Aorta (tissue), 5 donors: ENCODE results near the gene C1orf74. TPM values are rescaled to one million over a fixed set of nuclear protein-coding genes. Genes with fewer than 3 reads are reported as not detected.

Source experiments
- ATAC-seq: fragments of 200-7000 bp; cut with Tn5 transposase; one replicate; pipeline ENCODE4 v1.9.1; 2022; ENCODE audit warnings: moderate library complexity; ENCODE audit not compliant: low FRiP score
- DNase-seq, 2 donors: peaks; one replicate each; pipeline ENCODE4 v3.0.0-alpha.2; 2020
- H3K27ac ChIP-seq, 2 donors: one replicate each; pipeline ENCODE4 v1.5.1; 2013; ENCODE audit warnings: low read length in 2 of 2, mild to moderate bottlenecking in 2 of 2, moderate library complexity in 2 of 2, control low read depth in 1 of 2, inconsistent platforms in 1 of 2, low read depth in 1 of 2
- H3K27me3 ChIP-seq, 2 donors: one replicate each; pipeline ENCODE4 v1.6.1; 2013; ENCODE audit warnings: control low read depth in 1 of 2, low read length in 1 of 2, mild to moderate bottlenecking in 1 of 2, moderate library complexity in 1 of 2; ENCODE audit not compliant: insufficient read depth in 2 of 2, control insufficient read depth in 1 of 2
- H3K36me3 ChIP-seq, 2 donors: one replicate each; pipeline ENCODE4 v1.6.1; 2013; ENCODE audit warnings: control low read depth in 1 of 2, low read length in 1 of 2, mild to moderate bottlenecking in 1 of 2; ENCODE audit not compliant: insufficient read depth in 2 of 2, control insufficient read depth in 1 of 2
- H3K4me1 ChIP-seq, 2 donors: one replicate each; pipeline ENCODE4 v1.6.1; 2013; ENCODE audit warnings: low read length in 2 of 2, control low read depth in 1 of 2, mild to moderate bottlenecking in 1 of 2, moderate library complexity in 1 of 2; ENCODE audit not compliant: insufficient read depth in 2 of 2, control insufficient read depth in 1 of 2
- H3K4me3 ChIP-seq, 2 donors: one replicate each; pipeline ENCODE4 v1.5.1; 2013; ENCODE audit warnings: low read length in 2 of 2, control low read depth in 1 of 2, mild to moderate bottlenecking in 1 of 2
- H3K9me3 ChIP-seq: one replicate; pipeline ENCODE4 v1.6.1; 2013; ENCODE audit warnings: mild to moderate bottlenecking, low read length; ENCODE audit not compliant: control insufficient read depth
- WGBS, 2 donors: extraction: QIAGEN DNeasy Blood & Tissue Kit; methylation state at CpG; one replicate each; pipeline ENCODE4 v1.1.7; 2013; 5-methylcytosine and 5-hydroxymethylcytosine counted together
- intact Hi-C, 2 donors: fragments of 100-400 bp; cut with DNase I; formaldehyde crosslinking; loops; one replicate each; pipeline versions ENCODE4 v1.14.2 to v1.15.0; 2022
- polyA plus RNA-seq, 2 donors: library from polyadenylated mRNA; stranded (reverse); fragments of 200-250 nt; gene quantifications; one replicate each; pipeline ENCODE4 v1.2.3, GENCODE V29; 2013
- total RNA-seq, 2 donors: library from RNA; stranded (reverse); fragmentation: NEBNext Ultra II Directional; extraction: Animal tissue kit (Norgen Biotek cat#: 25700); gene quantifications; one replicate each; pipeline ENCODE4 v1.2.1, GENCODE V29; 2021
- donor health status: healthy with polysubstance abuse.
- donor health status: Bipolar disorder and iron deficiency.
- donor health status: DM: no; HTN: no; CAD: no.
- donor health status: DM: no; HTN: no; CAD: no.
- donor health status: DM: yes; HTN: yes; CAD: no.

Gene C1orf74
- total and polyA plus RNA-seq, 4 donors = 0.69 to 1.6 (median 0.93) TPM

DNA sequence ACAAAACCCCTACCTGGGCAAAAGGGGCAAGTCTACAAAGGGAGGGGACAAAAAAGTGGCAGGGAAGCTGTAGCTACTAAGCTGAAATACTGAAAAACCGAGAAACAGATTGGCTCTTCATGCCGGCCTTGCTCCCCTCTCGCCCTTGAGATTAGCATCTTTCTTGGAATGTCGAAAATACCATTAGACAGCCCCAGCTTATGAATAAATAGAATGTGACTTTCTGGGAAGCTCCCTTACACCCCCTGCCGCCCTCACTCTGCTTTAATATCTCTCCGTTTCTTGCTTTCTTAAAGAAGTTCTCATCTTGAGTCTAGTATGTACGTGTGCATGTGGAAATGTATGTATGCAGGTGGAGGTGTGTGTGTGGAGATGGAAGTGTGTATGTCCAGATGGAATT lies 14.4 kb downstream of the C1orf74 start:
- ATAC-seq (peak; percentile 24), DNase-seq (no peak)
- Histone ChIP-seq H3K27ac (peak overlapping the region; percentile 78 to 97), H3K4me3 (no peak overlapping the region), H3K27me3 (no peaks in the 10 kb centered on the region), H3K4me1 (peaks cover 0 to 2% of the 10 kb centered on the region in 2 donors), H3K9me3 (no peaks in the 10 kb centered on the region), H3K36me3 (no peaks in the 10 kb centered on the region)
- intact Hi-C loops = no loop called here
- WGBS, 2 donors = 48 to 62% methylated on average over 7 of the region's 7 CpGs

DNA sequence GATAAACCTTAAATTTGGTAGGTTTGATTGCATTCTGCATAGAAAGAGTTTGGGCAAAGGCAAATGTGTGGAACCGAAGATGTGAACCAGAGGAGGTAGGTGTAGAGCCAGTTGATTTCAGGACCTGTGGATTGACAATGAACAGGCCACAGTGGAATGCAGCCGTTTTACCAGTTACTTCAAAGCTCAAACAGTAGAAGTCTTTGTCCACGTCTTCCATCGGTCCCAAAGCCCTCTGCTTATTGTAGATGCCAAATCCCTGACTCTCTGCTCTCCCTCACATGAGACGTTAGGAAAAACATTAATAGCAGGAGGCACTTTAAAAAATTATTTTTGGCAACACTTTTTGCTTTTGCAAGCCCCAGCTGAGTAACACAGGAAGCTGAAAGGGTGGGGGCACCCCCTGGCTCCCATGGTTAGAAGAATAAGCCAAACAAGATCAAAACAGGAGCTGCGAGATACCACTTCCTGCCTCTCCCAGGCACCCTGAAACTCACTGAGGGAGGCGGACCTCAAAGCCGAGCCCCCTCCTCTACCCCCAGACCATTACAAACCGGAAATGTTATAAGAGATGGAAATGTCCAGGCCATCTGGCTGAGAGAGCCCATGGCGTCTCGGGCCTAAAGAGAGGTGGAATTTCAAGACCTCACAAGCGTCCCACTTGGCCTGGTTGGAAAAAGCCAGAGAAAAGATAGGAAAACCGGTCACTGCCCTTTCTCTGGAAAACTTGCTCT lies 15.0 kb downstream of the C1orf74 start:
- H3K4me3 ChIP-seq = no peak overlapping the region
- H3K9me3 ChIP-seq = no peaks in the 10 kb centered on the region
- peak; percentile 88 for ATAC-seq
- 3% methylated on average over 13 of the region's 13 CpGs for WGBS, 2 donors
- peaks cover 0 to 2% of the 10 kb centered on the region in 2 donors for H3K4me1 ChIP-seq
- peak overlapping the region; percentile 78 to 97 for H3K27ac ChIP-seq
- H3K27me3 ChIP-seq = no peaks in the 10 kb centered on the region
- H3K36me3 ChIP-seq = no peaks in the 10 kb centered on the region
- peak; percentile 85 to 91 for DNase-seq
- intact Hi-C loops = no loop called here

- Histone ChIP-seq H3K4me1 (peaks cover 0 to 2% of the 10 kb centered on the region in 2 donors), H3K27ac (peak overlapping the region in 1 of 2 donors; percentile 33), H3K4me3 (no peak overlapping the region), H3K27me3 (no peaks in the 10 kb centered on the region), H3K9me3 (no peaks in the 10 kb centered on the region), H3K36me3 (no peaks in the 10 kb centered on the region)
- 89 to 95% methylated on average over 9 of the region's 9 CpGs for WGBS, 2 donors
- DNase-seq = no peak
- intact Hi-C loops = no loop called here
- ATAC-seq = no peak
These were observed 16.0 kb downstream of the C1orf74 start for GRCh38 chr1:209768354-209768774.

- no peak overlapping the region for H3K4me3 ChIP-seq
- H3K4me1 ChIP-seq = peaks cover 0 to 2% of the 10 kb centered on the region in 2 donors
- H3K27ac ChIP-seq = no peak overlapping the region
- intact Hi-C loops = no loop called here
- ATAC-seq = no peak
- no peaks in the 10 kb centered on the region for H3K36me3 ChIP-seq
- DNase-seq = no peak
- H3K9me3 ChIP-seq = no peaks in the 10 kb centered on the region
- no peaks in the 10 kb centered on the region for H3K27me3 ChIP-seq
These were observed 16.7 kb downstream of the C1orf74 start for GRCh38 chr1:209767706-209768105.

DNA sequence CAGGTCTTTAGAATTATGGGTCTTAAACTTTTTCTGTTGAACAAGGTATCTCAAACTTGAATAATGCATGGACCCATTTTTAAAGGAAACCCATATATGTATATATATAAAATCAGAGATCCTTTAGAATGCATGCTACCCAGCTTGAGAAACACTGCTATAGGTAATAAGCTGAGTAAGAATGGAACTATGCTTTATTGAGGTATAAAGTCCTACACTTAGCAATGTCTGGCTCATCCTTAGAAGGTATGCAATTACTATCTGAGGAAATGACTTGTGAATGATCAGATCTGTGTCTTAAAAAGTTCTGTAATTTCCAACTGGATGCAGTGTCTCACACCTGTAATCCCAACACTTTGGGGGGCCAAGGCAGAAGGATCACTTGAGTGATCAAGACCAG lies 17.3 kb downstream of the C1orf74 start:
- Histone ChIP-seq H3K9me3 (no peaks in the 10 kb centered on the region), H3K4me3 (no peak overlapping the region), H3K27me3 (no peaks in the 10 kb centered on the region), H3K4me1 (peaks cover 0 to 2% of the 10 kb centered on the region in 2 donors), H3K27ac (no peak overlapping the region), H3K36me3 (no peaks in the 10 kb centered on the region)
- ATAC-seq (no peak), DNase-seq (no peak)
- intact Hi-C loops = no loop called here

DNA sequence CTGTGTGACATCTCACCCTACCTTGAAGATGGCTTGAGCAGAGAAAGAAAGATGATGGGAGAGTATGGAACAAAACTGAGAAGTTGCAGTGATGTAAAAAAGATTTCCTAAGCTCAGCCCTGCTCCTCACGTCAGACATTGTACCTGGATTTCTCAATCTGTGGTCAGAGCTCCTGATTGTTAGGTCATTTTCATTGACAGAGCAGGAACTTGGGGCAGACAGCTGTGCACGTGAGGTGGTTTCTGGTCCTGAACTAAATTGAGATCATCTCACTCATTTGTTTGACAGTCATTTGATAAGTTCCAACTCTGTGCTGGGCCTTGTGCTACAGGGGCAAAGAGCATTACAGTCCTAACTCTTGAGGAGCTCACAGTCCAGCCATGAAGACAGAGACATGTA lies 18.3 kb downstream of the C1orf74 start:
- intact Hi-C loops = no loop called here
- Histone ChIP-seq H3K4me3 (no peak overlapping the region), H3K36me3 (no peaks in the 10 kb centered on the region), H3K27ac (no peak overlapping the region), H3K9me3 (no peaks in the 10 kb centered on the region), H3K27me3 (no peaks in the 10 kb centered on the region), H3K4me1 (peaks cover 0 to 2% of the 10 kb centered on the region in 2 donors)
- ATAC-seq (no peak), DNase-seq (no peak)
- 84 to 87% methylated on average over 2 of the region's 2 CpGs for WGBS, 2 donors

DNA sequence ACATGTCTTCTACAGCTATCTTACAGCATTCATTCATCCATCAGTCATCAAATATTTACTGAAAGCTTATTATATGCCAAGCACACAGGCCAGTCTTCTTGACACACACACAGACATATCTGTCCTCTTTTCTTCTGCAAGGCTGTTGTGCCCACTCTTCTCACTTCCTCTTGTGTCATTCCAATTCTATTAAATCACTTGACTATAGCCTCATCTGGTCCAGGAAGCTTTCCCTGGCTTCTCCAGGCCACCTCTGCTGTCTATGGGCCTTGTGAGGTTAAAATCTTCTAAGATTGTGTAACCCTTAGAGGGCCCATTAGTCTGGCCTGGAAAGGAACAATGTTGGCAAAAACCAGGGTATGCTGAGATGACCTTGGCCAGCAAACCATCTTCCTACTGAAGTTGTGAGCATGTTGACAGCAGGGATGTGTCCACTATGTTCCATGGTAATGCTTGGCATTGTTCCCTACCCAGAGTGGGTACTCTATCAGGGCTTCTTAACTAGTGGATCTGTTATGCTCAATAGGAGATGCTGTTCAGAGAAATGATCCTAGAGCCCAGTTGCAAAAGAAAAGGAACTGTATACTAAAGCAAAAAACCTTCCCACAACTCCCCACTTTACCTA lies 23.2 kb downstream of the C1orf74 start:
- H3K4me3 ChIP-seq = no peak overlapping the region
- no peaks in the 10 kb centered on the region for H3K36me3 ChIP-seq
- ATAC-seq (no peak), DNase-seq (no peak)
- intact Hi-C loops = no loop called here
- H3K4me1 ChIP-seq = no peaks in the 10 kb centered on the region
- H3K9me3 ChIP-seq = no peaks in the 10 kb centered on the region
- no peak overlapping the region for H3K27ac ChIP-seq
- H3K27me3 ChIP-seq = no peaks in the 10 kb centered on the region

- WGBS, 2 donors = 95 to 96% methylated on average over 12 of the region's 12 CpGs
- Histone ChIP-seq H3K4me1 (no peaks in the 10 kb centered on the region), H3K27ac (no peak overlapping the region), H3K4me3 (no peak overlapping the region), H3K36me3 (no peaks in the 10 kb centered on the region), H3K9me3 (no peaks in the 10 kb centered on the region), H3K27me3 (no peaks in the 10 kb centered on the region)
- no peak for ATAC-seq
- no peak for DNase-seq
- intact Hi-C loops = no loop called here
These were observed 24.5 kb downstream of the C1orf74 start for GRCh38 chr1:209759829-209760359.

DNA sequence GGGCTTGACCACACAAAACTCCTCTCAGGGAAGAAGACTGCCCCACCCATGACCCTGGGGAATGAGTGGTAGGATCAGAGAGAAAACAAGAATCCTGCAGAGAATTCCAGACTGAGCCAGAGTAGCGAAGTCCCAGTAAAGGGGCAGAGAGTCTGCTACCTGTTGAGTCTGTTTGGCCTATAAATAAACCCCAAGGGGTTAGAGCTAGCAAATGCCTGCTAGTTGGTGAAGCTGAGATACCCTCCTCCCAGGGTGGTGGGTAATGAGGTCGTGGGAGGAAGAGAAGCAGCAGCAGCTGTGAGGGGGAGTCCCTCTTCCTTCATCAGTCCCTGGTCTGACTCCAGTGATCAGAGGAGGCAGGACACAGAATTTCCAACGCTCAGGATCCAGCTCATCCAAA lies 26.0 kb downstream of the C1orf74 start:
- no peak for DNase-seq
- intact Hi-C loops = no loop called here
- H3K4me1 ChIP-seq = no peaks in the 10 kb centered on the region
- H3K27me3 ChIP-seq = no peaks in the 10 kb centered on the region
- ATAC-seq = no peak
- no peaks in the 10 kb centered on the region for H3K36me3 ChIP-seq
- H3K9me3 ChIP-seq = no peaks in the 10 kb centered on the region
- H3K4me3 ChIP-seq = no peak overlapping the region
- 65 to 79% methylated on average over 3 of the region's 3 CpGs for WGBS, 2 donors
- H3K27ac ChIP-seq = no peak overlapping the region
